H1 (cell line): ENCODE data around the gene PRR23E.

ENCODE experiments used
- CTCF ChIP-seq, 3 experiments: IDR thresholded peaks; 1 replicate in 2 of 3; 2 replicates in 1 of 3; pipeline versions ENCODE4 v1.5.1 to v1.6.1; 2011; ENCODE audit warnings: low read length in 3 of 3, mild to moderate bottlenecking in 3 of 3, inconsistent platforms in 2 of 3, low read depth in 1 of 3, moderate library complexity in 1 of 3; ENCODE audit not compliant: insufficient read depth in 1 of 3; ENCODE audit errors: control extremely low read depth in 1 of 3
- EGR1 ChIP-seq: IDR thresholded peaks from 2 replicates; pipeline ENCODE4 v1.6.1; 2011; ENCODE audit warnings: low read depth, low read length, borderline replicate concordance
- EP300 ChIP-seq, 2 experiments: IDR thresholded peaks; 1 replicate in 1 of 2; 2 replicates in 1 of 2; pipeline ENCODE4 v1.6.1; 2011 to 2012; ENCODE audit warnings: low read depth in 2 of 2, low read length in 2 of 2, mild to moderate bottlenecking in 2 of 2, borderline replicate concordance in 1 of 2, inconsistent platforms in 1 of 2, moderate library complexity in 1 of 2
- GTF2F1 ChIP-seq: IDR thresholded peaks from 2 replicates; pipeline ENCODE4 v1.6.1; 2012; ENCODE audit warnings: low read depth, low read length, improper control_type of control experiment, borderline replicate concordance
- POLR2A ChIP-seq, 2 experiments: IDR thresholded peaks; 1 replicate in 1 of 2; 2 replicates in 1 of 2; pipeline ENCODE4 v1.6.1; 2011; ENCODE audit warnings: low read depth in 2 of 2, low read length in 2 of 2, mild to moderate bottlenecking in 2 of 2; ENCODE audit errors: control extremely low read depth in 1 of 2
- POLR2AphosphoS5 ChIP-seq: IDR thresholded peaks from 2 replicates; pipeline ENCODE4 v1.6.1; 2011; ENCODE audit warnings: low read depth, low read length
- SP1 ChIP-seq: IDR thresholded peaks from 2 replicates; pipeline ENCODE4 v1.6.1; 2011; ENCODE audit warnings: low read depth, low read length
- TAF1 ChIP-seq: IDR thresholded peaks from 2 replicates; pipeline ENCODE4 v1.6.1; 2011; ENCODE audit warnings: mild to moderate bottlenecking, low read depth, low read length
- TAF7 ChIP-seq: optimal IDR thresholded peaks from 2 replicates; pipeline ENCODE3; 2011; ENCODE audit warnings: low read depth, mild to moderate bottlenecking, inconsistent platforms, low read length, moderate library complexity, borderline replicate concordance
- YY1 ChIP-seq: IDR thresholded peaks from 2 replicates; pipeline ENCODE4 v1.6.1; 2011; ENCODE audit warnings: low read depth, mild to moderate bottlenecking, low read length
- ZNF274 ChIP-seq: IDR thresholded peaks from 2 replicates; pipeline ENCODE4 v1.7.0; 2012; ENCODE audit warnings: low read length, borderline replicate concordance; ENCODE audit errors: extremely low read depth

GRCh38 chr3:127211118-127212060, 18.5 kb downstream of the PRR23E start:
- TF ChIP-seq EGR1 (no peak), GTF2F1 (no peak), POLR2AphosphoS5 (no peak), CTCF (IDR thresholded peaks at IDR 0.05; ENCODE audit: control extremely low read depth in 1 of 3, insufficient read depth in 1 of 3, low read depth in 1 of 3, low read length in 3 of 3) (no peak), TAF1 (no peak), EP300 (IDR thresholded peaks at IDR 0.05; ENCODE audit: borderline replicate concordance in 1 of 2, low read depth in 2 of 2, low read length in 2 of 2) (no peak), SP1 (no peak), POLR2A (IDR thresholded peaks at IDR 0.05; ENCODE audit: control extremely low read depth in 1 of 2, low read depth in 2 of 2, low read length in 2 of 2) (no peak), TAF7 (no peak), YY1 (no peak), ZNF274 (no peak)
